ENCODE measurements around the gene FAM216B. TPM values are rescaled to one million over a fixed set of nuclear protein-coding genes. Genes with fewer than 3 reads are reported as not detected.
"Not testable (repeated sequence)": the region's sequence is repeated elsewhere in the genome, so short reads cannot be mapped to it uniquely, and the experiment has no call there.

The FAM216B gene
- total RNA-seq, 2 experiments from 2014 or later = not detected

DNA sequence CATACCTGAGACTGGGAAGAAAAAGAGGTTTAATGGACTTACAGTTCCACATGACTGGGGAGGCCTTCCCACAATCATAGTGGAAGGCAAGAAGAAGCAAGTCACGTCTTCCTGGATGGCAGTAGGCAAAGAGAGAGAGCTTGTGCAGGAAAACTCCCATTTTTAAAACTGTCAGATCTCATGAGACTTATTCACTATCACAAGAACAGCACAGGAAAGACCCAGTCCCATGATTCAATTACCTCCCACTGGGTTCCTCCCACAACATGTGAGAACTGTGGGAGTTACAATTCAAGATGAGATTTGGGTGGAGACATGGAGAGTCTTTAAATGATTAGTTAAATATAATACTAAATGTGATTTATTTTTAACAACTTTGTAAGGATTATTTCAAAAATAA is 38.3 kb downstream of the FAM216B start:
- H3K36me3 Mint-ChIP-seq (ENCODE audit: low read depth); H3K27ac Mint-ChIP-seq; H3K4me1 Mint-ChIP-seq; H3K4me3 Mint-ChIP-seq; POLR2A ChIA-PET; H3K9me3 Mint-ChIP-seq; DNase-seq; CTCF ChIA-PET: not testable (repeated sequence)
- peaks cover 36% of the 10 kb centered on the region for H3K27me3 Mint-ChIP-seq

DNA sequence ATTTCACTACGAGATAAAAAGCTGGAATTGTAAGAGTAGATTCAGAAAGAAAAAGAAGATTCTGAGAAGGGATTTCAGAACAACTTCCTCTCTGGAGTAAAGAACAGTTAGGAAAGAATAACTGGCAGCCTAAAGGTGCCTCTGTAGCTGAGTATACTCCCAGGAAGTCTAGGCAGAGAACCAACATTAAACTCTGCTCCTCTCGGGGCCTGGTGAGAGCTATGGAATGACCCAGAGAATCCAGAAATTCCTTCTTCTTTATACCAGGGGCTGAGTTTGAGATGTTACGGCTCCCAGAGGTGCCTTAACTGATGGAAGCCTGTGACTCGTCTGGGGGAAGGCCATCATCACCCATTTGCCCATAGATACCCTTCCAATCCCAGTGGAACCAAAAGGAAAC is 39.1 kb downstream of the FAM216B start:
- Mint-ChIP-seq H3K4me1 (no peaks in the 10 kb centered on the region), H3K27ac (no peak overlapping the region), H3K36me3 (ENCODE audit: low read depth) (no peaks in the 10 kb centered on the region), H3K4me3 (no peak overlapping the region), H3K27me3 (peaks cover 39% of the 10 kb centered on the region), H3K9me3 (no peaks in the 10 kb centered on the region)
- ChIA-PET CTCF (no interaction called here), POLR2A (no interaction called here)
- DNase-seq = no peak

DNA sequence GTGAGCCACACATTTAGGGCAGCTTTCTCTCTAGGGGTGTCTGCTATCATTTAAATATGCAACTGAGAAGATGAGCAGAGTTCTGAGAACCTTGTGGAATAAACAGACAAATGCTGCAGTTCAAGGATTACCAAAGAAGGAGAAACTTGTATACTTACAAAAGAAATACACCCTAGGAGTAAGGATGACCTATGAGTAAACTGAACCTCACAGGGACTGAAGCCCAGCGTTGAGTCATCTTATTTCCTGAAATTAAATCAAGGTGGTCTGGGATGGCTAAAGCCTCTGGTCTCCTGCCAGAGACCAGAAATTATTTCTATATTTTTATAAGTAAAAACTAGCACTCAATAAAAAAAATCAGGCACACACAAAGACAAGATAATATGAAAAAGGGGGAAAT is 40.1 kb downstream of the FAM216B start:
- POLR2A ChIA-PET = no interaction called here
- no peaks in the 10 kb centered on the region for H3K36me3 Mint-ChIP-seq (ENCODE audit: low read depth)
- no peak for DNase-seq
- no peaks in the 10 kb centered on the region for H3K9me3 Mint-ChIP-seq
- peaks cover 43% of the 10 kb centered on the region for H3K27me3 Mint-ChIP-seq
- no peaks in the 10 kb centered on the region for H3K4me1 Mint-ChIP-seq
- H3K27ac Mint-ChIP-seq = no peak overlapping the region
- H3K4me3 Mint-ChIP-seq = no peak overlapping the region
- CTCF ChIA-PET = no interaction called here

DNA sequence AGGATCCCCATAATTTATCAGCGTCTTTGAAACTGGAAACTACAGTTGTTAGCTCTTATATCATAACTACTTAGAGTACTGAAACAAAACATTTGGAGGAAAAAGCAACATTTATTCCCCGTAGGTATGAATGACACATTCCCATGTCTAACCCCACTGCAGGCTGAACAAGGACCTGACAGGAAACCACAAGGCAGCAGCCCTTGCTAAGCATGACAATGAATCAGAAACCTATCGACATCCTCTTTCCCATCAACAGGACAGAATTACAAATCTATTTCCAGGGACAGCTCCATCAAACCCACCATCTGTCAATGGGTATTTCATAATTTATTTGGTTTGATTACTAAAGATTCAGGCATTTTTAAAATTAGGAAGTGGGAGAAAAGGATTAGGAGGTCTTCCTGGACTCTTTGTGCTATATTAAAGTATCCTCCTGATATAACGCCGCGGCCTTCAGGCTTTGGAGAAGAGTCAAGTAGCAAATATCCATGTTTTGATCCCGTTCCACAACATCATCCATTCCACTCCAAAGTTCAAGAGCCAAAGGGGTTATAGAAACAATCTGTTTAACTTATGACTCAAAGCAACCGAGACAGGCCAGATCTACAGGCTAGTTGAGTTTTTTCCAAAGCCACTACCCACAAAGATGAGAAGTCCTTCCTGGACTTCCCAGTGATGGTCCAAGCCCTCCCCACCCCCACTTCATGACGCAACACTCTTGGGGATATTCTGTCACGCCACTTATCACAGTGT is 51.1 kb downstream of the FAM216B start:
- no peak for DNase-seq
- POLR2A ChIA-PET = no interaction called here
- Mint-ChIP-seq H3K27ac (no peak overlapping the region), H3K4me1 (peaks cover 10% of the 10 kb centered on the region), H3K27me3 (peaks cover 8% of the 10 kb centered on the region), H3K36me3 (ENCODE audit: low read depth) (no peaks in the 10 kb centered on the region), H3K4me3 (no peak overlapping the region), H3K9me3 (no peaks in the 10 kb centered on the region)
- CTCF ChIA-PET = no interaction called here

DNA sequence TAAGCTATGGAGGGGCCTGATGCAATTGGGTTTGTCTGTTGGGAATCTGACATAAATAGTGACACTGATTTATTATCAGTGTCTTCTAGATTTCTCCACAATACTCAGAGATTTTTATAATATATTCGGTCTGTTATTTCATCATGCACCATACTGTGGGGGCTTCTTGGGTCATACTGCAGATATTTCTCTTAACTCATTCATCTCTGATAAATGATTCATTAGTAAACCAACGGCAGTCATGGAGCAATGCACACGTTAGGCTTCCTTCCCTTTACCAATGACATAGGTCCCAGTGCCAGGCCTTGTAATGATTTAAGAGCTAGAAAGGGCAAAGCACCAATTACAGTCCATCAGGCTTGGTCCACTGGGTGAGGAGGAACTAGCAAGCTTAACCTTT is 53.6 kb downstream of the FAM216B start:
- no peak overlapping the region for H3K27ac Mint-ChIP-seq
- no peaks in the 10 kb centered on the region for H3K9me3 Mint-ChIP-seq
- no peak for DNase-seq
- ChIA-PET CTCF (interaction anchor here (0.6 kb wide), 1 partner anchor 250 kb away, joined by 3 read pairs; no protein-coding TSS in a partner anchor), POLR2A (no interaction called here)
- no peak overlapping the region for H3K4me3 Mint-ChIP-seq
- H3K4me1 Mint-ChIP-seq = peaks cover 10% of the 10 kb centered on the region
- H3K36me3 Mint-ChIP-seq (ENCODE audit: low read depth) = no peaks in the 10 kb centered on the region
- peaks cover 12% of the 10 kb centered on the region for H3K27me3 Mint-ChIP-seq

DNA sequence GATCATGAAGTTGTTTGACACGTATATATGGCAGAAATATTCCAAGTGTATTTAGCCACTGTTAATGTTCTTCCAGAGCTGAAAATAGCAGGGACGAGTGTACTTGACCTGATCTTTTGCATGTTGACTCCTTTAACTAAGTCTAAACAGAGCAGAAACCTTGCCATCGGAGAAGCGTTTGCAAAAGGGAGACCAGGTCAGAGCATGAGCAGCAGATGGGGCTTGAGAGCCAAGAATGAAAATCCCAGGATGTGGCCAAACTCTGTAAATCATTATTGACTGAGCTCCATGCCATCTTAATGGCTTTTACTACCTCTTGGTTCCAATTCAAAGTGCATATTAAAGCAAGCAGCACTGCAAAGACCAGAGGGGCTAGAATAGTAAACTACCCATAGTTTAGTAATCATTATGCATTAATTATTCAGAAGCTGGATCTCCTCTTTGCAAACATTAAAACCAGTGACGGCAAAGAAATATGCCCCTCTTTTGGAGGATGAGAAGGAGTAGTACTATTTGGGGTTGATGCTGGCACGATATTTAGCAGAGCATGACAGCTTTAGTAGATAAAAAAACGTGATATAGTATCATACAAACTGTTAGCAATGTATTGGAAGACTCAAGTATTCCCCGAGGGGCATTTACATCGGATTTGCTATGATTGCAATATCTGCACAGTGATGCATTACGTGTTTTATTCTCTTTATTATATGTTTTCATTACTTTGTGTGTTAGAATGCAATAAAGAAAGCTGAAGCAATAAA is 55.7 kb downstream of the FAM216B start:
- DNase-seq = no peak
- peaks cover 10% of the 10 kb centered on the region for H3K27me3 Mint-ChIP-seq
- no peaks in the 10 kb centered on the region for H3K9me3 Mint-ChIP-seq
- peaks cover 8% of the 10 kb centered on the region for H3K4me1 Mint-ChIP-seq
- H3K27ac Mint-ChIP-seq = no peak overlapping the region
- H3K36me3 Mint-ChIP-seq (ENCODE audit: low read depth) = no peaks in the 10 kb centered on the region
- ChIA-PET POLR2A (no interaction called here), CTCF (no interaction called here)
- H3K4me3 Mint-ChIP-seq = no peak overlapping the region

Other genes with a start within 250 kb of the FAM216B start
- under 1 TPM; 0.77 to 0.87 TPM for gene TNFSF11, start 207.4 kb upstream of the FAM216B start, total RNA-seq
- 100 to 1,000 TPM; 120 to 121 TPM for gene EPSTI1, start 210.7 kb downstream of the FAM216B start, total RNA-seq
- gene DNAJC15, start 242.0 kb downstream of the FAM216B start, total RNA-seq = 10 to 100 TPM; 12.5 to 18.5 TPM